NCI-H2171 (cell line): ENCODE measurements around the gene SLC51B.

Experiments
- DNase-seq: peaks from one replicate; lab custom pipeline; 2025; lab: John Stamatoyannopoulos, UW

Gene SLC51B

GRCh38 chr15:65100442-65100841 is 55.3 kb downstream of the SLC51B start:
- no peak for DNase-seq

- DNase-seq: no peak
Observed at GRCh38 chr15:65101411-65101890, 56.3 kb downstream of the SLC51B start.

GRCh38 chr15:65101891-65102708 is 56.9 kb downstream of the SLC51B start:
- no peak for DNase-seq

GRCh38 chr15:65102912-65103311 is 57.7 kb downstream of the SLC51B start:
- no peak for DNase-seq
